ENCODE results near the gene SLC35F6. TPM values are rescaled to one million over a fixed set of nuclear protein-coding genes. Genes with fewer than 3 reads are reported as not detected.

SLC35F6 gene
- total and polyA plus RNA-seq, 9 of the 15 experiments (the other 6 are each of a cell fraction or from before 2014, with no cell fraction given) = 11.9 to 47.3 (median 22.5) TPM

DNA sequence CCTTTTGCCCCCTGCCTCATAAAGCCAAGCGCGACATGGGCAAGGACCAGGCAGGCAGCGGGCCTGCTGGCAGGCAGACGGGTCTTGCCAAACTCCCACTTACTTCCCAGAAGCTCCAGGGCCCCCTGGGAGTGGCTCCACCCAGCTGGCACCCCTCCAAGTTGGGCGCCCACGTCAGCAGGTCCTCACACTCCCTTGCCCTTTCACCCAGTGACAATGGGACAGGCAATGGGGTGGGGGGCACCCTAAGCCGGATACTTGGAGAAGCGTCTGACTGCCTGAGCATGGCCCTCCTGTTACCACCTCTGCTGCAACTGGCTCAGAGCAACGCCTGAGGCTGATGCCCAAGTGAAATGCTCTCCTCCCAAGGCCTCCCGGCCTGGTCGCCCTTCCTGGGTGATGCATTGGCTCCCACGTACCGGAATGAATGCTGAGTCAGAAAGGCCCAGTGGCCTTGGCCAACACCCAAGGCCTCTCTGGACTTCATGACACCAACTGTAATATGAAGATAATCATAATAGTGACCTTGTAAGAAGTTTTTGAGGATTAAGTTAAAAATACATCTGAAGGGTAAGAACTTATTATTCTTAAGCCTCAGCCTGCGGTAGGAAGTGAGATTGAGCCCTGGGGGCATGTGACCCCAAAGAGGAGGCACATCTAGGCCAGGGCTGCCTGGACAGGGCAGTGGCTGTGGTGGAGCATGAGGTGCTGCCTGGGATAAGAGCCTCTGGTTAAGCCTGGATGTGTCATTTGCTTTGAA, 39.9 kb upstream of the SLC35F6 start (continued):
- TF ChIP-seq, protein P1, sequence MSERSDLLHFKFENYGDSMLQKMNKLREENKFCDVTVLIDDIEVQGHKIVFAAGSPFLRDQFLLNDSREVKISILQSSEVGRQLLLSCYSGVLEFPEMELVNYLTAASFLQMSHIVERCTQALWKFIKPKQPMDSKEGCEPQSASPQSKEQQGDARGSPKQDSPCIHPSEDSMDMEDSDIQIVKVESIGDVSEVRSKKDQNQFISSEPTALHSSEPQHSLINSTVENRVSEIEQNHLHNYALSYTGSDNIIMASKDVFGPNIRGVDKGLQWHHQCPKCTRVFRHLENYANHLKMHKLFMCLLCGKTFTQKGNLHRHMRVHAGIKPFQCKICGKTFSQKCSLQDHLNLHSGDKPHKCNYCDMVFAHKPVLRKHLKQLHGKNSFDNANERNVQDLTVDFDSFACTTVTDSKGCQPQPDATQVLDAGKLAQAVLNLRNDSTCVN (CRISPR knock-in tag; IDR thresholded peaks at IDR 0.05) = no peak; the same call in 1 of the 2 replicates
- TF ChIP-seq HDAC6 (IDR thresholded peaks at IDR 0.05; ENCODE audit: low read depth, low read length) = no peak
- TF ChIP-seq RNF2 (IDR thresholded peaks at IDR 0.05) = peak; percentile 30; the same call in 1 of the 2 replicates
- TF ChIP-seq, protein P2, sequence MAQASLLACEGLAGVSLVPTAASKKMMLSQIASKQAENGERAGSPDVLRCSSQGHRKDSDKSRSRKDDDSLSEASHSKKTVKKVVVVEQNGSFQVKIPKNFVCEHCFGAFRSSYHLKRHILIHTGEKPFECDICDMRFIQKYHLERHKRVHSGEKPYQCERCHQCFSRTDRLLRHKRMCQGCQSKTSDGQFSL (CRISPR knock-in tag; IDR thresholded peaks at IDR 0.05) = no peak
- TF ChIP-seq, protein P2 (tag; IDR thresholded peaks at IDR 0.05) = no peak
- TF ChIP-seq, protein P3, sequence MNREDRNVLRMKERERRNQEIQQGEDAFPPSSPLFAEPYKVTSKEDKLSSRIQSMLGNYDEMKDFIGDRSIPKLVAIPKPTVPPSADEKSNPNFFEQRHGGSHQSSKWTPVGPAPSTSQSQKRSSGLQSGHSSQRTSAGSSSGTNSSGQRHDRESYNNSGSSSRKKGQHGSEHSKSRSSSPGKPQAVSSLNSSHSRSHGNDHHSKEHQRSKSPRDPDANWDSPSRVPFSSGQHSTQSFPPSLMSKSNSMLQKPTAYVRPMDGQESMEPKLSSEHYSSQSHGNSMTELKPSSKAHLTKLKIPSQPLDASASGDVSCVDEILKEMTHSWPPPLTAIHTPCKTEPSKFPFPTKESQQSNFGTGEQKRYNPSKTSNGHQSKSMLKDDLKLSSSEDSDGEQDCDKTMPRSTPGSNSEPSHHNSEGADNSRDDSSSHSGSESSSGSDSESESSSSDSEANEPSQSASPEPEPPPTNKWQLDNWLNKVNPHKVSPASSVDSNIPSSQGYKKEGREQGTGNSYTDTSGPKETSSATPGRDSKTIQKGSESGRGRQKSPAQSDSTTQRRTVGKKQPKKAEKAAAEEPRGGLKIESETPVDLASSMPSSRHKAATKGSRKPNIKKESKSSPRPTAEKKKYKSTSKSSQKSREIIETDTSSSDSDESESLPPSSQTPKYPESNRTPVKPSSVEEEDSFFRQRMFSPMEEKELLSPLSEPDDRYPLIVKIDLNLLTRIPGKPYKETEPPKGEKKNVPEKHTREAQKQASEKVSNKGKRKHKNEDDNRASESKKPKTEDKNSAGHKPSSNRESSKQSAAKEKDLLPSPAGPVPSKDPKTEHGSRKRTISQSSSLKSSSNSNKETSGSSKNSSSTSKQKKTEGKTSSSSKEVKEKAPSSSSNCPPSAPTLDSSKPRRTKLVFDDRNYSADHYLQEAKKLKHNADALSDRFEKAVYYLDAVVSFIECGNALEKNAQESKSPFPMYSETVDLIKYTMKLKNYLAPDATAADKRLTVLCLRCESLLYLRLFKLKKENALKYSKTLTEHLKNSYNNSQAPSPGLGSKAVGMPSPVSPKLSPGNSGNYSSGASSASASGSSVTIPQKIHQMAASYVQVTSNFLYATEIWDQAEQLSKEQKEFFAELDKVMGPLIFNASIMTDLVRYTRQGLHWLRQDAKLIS (CRISPR knock-in tag; IDR thresholded peaks at IDR 0.05) = no peak
- TF ChIP-seq FOXM1 (IDR thresholded peaks at IDR 0.05; ENCODE audit: low read depth) = no peak
- TF ChIP-seq FOXM1 (CRISPR knock-in tag; IDR thresholded peaks at IDR 0.05; ENCODE audit: low read depth) = no peak
- TF ChIP-seq TAF7 (tag; IDR thresholded peaks at IDR 0.05) = no peak
- TF ChIP-seq, protein P4, sequence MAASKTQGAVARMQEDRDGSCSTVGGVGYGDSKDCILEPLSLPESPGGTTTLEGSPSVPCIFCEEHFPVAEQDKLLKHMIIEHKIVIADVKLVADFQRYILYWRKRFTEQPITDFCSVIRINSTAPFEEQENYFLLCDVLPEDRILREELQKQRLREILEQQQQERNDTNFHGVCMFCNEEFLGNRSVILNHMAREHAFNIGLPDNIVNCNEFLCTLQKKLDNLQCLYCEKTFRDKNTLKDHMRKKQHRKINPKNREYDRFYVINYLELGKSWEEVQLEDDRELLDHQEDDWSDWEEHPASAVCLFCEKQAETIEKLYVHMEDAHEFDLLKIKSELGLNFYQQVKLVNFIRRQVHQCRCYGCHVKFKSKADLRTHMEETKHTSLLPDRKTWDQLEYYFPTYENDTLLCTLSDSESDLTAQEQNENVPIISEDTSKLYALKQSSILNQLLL (CRISPR knock-in tag; IDR thresholded peaks at IDR 0.05; ENCODE audit: borderline replicate concordance) = no peak
- TF ChIP-seq TCF3 (CRISPR knock-in tag; IDR thresholded peaks at IDR 0.05) = peak; percentile 74
- TF ChIP-seq, protein P5, sequence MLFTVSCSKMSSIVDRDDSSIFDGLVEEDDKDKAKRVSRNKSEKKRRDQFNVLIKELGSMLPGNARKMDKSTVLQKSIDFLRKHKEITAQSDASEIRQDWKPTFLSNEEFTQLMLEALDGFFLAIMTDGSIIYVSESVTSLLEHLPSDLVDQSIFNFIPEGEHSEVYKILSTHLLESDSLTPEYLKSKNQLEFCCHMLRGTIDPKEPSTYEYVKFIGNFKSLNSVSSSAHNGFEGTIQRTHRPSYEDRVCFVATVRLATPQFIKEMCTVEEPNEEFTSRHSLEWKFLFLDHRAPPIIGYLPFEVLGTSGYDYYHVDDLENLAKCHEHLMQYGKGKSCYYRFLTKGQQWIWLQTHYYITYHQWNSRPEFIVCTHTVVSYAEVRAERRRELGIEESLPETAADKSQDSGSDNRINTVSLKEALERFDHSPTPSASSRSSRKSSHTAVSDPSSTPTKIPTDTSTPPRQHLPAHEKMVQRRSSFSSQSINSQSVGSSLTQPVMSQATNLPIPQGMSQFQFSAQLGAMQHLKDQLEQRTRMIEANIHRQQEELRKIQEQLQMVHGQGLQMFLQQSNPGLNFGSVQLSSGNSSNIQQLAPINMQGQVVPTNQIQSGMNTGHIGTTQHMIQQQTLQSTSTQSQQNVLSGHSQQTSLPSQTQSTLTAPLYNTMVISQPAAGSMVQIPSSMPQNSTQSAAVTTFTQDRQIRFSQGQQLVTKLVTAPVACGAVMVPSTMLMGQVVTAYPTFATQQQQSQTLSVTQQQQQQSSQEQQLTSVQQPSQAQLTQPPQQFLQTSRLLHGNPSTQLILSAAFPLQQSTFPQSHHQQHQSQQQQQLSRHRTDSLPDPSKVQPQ (CRISPR knock-in tag; IDR thresholded peaks at IDR 0.05; ENCODE audit: borderline replicate concordance) = no peak
- no peak for TF ChIP-seq ETV6 (IDR thresholded peaks at IDR 0.05; ENCODE audit: borderline replicate concordance in 1 of 2, low read depth in 2 of 2, low read length in 1 of 2)
- TF ChIP-seq ETV6 (CRISPR knock-in tag; IDR thresholded peaks at IDR 0.05; ENCODE audit: borderline replicate concordance) = no peak
- TF ChIP-seq, protein P6, sequence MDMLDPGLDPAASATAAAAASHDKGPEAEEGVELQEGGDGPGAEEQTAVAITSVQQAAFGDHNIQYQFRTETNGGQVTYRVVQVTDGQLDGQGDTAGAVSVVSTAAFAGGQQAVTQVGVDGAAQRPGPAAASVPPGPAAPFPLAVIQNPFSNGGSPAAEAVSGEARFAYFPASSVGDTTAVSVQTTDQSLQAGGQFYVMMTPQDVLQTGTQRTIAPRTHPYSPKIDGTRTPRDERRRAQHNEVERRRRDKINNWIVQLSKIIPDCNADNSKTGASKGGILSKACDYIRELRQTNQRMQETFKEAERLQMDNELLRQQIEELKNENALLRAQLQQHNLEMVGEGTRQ (CRISPR knock-in tag; IDR thresholded peaks at IDR 0.05) = peak; percentile 27; the same call in 1 of the 2 replicates

Data from K562 (cell line).